ENCODE data around the gene AFP.

The AFP gene

GRCh38 chr4:73470728-73471127 is 34.7 kb downstream of the AFP start:
- no peak for DNase-seq

GRCh38 chr4:73477176-73477575 is 41.2 kb downstream of the AFP start:
- DNase-seq: no peak

GRCh38 chr4:73479323-73479722 is 43.3 kb downstream of the AFP start:
- no peak for DNase-seq

DNA sequence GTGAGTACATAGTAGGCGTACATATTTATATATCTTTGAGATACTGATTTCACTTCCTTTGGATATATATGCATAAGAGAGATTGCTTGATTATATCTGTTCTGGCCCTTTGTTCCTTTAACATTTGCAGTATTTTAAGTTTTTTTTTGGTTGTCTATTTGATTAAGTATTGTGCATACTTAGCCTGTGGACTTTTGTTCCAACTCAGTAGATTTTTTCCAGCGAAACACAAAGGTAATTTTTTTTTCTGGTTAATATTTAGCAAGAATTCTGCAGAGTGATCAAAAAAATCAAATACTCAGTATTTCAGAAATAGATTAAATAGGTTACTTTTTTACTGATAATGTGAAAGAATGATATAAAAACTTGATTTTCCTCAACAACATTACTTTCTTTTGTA is 45.3 kb downstream of the AFP start, which contains the start of gene AFM:
AFM (plus strand) TSS at position 388 of the 400 bp plus-strand sequence. CDS start 31 bp downstream, outside the sequence.
- no peak for DNase-seq

- no peak for DNase-seq
Measured at GRCh38 chr4:73485085-73485484, 49.1 kb downstream of the AFP start.

DNA sequence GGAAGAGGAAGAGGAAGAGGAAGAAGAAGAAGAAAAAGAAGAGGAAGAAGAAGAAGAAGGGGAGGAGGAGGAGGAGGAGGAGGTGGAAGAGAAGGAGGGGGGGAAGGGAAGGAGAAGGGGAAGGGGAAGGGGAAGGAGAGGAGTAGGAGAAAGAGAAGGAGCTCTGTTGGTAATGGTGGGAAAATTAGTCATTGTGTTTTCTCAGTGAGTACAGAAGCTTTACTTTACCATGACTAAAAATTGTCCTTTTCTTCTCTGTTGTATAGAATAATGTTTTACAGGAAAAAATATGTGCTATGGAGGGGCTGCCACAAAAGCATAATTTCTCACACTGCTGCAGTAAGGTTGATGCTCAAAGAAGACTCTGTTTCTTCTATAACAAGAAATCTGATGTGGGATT is 49.6 kb downstream of the AFP start:
- DNase-seq: no peak

DNA sequence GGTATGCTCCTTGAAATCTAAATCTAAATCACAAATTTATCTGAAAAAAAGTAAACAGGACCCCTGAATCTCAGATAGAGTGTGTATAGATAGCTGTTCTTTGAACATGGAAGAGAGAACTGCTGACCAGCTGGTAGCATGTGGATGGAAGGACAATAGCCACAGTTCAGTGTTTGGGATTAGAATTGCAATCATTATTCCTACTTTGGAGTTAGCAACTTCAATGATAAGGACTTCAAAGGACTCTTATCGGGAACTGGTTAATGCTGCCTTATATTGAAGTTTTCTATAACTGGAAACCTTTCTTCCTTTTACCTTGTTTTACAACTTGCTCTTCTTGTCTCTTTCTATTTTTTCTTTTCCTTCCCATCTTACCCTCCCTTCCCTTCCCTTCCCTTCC is 50.5 kb downstream of the AFP start:
- DNase-seq: no peak

DNA sequence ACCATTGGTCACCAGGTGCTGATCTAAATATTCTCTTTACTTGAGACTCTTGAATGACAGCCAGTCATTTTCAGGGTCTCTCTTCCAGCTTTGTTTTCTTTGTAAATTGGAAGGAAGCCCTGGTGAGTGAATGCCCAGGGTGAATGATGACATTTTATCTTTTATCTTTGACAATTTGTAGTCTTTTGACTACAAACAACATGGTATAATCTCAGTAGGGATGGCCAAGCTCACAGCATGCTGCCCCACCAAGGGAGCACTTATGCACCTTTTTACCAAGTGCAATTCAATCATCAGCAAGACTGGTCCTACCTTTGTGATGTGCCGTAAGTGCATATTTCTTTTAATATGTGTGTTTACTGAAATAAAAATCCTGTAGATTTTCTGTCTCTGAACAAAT is 51.2 kb downstream of the AFP start:
- no peak for DNase-seq

DNA sequence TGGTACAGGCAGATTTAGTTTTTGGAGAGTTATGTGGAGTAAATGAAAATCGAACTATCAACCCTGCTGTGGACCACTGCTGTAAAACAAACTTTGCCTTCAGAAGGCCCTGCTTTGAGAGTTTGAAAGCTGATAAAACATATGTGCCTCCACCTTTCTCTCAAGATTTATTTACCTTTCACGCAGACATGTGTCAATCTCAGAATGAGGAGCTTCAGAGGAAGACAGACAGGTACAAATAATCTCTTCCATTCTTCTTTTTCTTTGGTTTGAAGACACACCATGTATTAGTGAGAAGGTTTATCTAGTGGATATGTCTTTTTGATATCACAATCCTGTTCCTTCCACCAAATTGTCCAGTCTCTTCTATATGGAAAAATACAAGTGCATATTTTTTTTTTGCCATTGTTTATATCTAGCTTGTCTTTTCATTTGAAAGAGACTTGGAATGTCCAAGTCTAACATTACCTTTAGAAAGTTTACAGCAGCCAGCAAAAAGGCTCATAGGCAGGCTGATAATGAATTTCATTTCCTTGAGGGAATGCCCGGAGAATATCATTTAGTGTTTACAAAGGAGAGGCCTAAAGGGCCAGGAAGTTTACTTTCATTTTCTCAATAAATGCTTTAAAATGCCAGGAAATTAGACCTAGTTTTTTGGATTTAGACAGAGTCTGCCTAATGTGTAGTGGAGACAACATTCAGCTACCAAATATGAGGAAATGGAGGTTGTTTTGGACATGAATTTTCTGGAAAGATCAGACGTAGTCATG is 64.2 kb downstream of the AFP start:
- no peak for DNase-seq

DNA sequence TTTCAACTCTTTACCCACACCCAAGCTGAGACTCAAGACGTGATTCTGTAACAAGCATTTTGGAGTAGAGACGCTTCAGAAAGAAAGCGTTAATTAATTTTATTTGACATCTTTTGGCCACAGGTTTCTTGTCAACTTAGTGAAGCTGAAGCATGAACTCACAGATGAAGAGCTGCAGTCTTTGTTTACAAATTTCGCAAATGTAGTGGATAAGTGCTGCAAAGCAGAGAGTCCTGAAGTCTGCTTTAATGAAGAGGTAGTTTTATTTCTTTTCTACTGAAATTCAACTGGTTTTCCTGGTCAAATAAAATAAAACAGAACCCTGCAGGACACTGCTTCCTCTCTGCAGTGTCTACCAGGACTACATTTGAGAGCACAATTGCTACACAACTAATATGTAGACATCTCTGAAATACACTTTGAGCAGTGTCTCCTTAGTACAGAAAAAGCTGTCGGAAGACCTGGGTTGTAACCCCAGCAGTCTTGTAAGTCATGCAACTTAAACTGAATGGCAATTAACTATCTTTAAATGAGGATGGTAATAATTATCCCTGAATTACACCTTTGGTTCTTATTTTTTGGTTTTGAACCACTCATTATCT is 65.7 kb downstream of the AFP start:
- no peak for DNase-seq

DNA sequence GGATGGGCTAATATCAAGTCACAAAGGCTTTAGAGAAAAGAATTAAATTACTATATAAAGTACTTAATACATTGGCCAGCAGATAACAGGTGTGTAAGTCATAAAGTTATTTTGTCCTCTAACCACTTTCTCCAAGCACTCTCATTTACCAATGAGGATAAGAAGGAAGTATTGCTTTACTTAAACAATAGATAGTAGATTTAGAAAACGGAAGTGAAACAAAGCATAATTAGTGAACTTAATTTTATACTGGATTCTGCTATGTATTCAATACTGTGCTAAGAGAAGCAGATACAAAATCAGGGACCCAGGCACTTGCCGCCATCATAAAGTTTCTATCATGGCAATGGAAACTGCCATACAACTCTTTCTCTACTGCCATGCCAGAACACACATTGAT is 69.5 kb downstream of the AFP start:
- no peak for DNase-seq
